Lower leg skin (tissue), 3 donors: Measurements from ENCODE around the gene ASS1.

Experiments used
- POLR2A ChIP-seq, 2 donors: fragments of 450-650 bp; IDR thresholded peaks; one replicate each; pipeline ENCODE4 v1.6.1; 2016 to 2017; ENCODE audit warnings: antibody characterized with exemption in 2 of 2, mild to moderate bottlenecking in 1 of 2, moderate library complexity in 1 of 2
- TF ChIP-seq, protein P1 (sequence below), 3 donors: fragments of 450-650 bp; IDR thresholded peaks; one replicate each; pipeline ENCODE4 v1.5.1; 2016; ENCODE audit warnings: antibody characterized with exemption in 3 of 3, mild to moderate bottlenecking in 3 of 3, moderate library complexity in 2 of 3

DNA sequence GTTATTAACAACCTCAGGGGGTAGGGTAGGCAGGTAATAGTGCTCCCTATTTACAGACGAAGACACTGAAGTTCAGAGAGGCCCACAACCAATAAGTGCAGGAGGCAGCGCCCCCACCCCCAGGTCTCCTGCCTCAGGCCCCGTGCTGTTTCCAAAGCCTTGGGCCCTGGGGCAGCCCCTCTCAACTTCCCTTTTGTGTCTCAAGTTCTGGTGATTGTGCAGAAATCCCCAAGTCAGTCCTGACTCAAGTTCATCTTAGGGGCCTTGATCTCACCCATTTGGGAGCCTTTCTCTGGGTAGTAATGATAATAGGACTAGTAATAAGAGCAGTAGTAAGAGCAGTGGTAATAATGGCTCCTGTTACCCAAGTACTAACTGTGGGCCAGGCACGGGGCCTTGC is 35.5 kb upstream of the ASS1 start:
- TF ChIP-seq POLR2A (IDR thresholded peaks at IDR 0.05) = no peak
- TF ChIP-seq, protein P1, sequence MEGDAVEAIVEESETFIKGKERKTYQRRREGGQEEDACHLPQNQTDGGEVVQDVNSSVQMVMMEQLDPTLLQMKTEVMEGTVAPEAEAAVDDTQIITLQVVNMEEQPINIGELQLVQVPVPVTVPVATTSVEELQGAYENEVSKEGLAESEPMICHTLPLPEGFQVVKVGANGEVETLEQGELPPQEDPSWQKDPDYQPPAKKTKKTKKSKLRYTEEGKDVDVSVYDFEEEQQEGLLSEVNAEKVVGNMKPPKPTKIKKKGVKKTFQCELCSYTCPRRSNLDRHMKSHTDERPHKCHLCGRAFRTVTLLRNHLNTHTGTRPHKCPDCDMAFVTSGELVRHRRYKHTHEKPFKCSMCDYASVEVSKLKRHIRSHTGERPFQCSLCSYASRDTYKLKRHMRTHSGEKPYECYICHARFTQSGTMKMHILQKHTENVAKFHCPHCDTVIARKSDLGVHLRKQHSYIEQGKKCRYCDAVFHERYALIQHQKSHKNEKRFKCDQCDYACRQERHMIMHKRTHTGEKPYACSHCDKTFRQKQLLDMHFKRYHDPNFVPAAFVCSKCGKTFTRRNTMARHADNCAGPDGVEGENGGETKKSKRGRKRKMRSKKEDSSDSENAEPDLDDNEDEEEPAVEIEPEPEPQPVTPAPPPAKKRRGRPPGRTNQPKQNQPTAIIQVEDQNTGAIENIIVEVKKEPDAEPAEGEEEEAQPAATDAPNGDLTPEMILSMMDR (IDR thresholded peaks at IDR 0.05) = no peak
